ENCODE data around the gene INTS4.
"Not testable (repeated sequence)": the region's sequence is repeated elsewhere in the genome, so short reads cannot be mapped to it uniquely, and the experiment has no call there.

The INTS4 gene

GRCh38 chr11:77959434-77959833, 35.0 kb downstream of the INTS4 start:
- Histone ChIP-seq H3K9ac (ENCODE audit: low read depth, low read length, poor library complexity, severe bottlenecking) (no peak overlapping the region), H4K20me1 (ENCODE audit: insufficient read depth, low read length, poor library complexity, severe bottlenecking) (no peaks in the 10 kb centered on the region), H3K4me3 (ENCODE audit: low read length, poor library complexity, severe bottlenecking) (no peak overlapping the region), H3K36me3 (ENCODE audit: insufficient read depth, low read length) (peaks cover 20% of the 10 kb centered on the region; the same call in 1 of the 2 replicates), H3K9me3 (ENCODE audit: insufficient read depth, low read depth, low read length) (no peaks in the 10 kb centered on the region), H3K4me1 (ENCODE audit: insufficient read depth, low read length, poor library complexity, severe bottlenecking) (no peaks in the 10 kb centered on the region), H3K79me2 (ENCODE audit: insufficient read depth, low read length) (no peaks in the 10 kb centered on the region), H3K9me2 (replicated peaks; ENCODE audit: low read depth, low read length) (no peaks in the 10 kb centered on the region), H3K27me3 (ENCODE audit: insufficient read depth, low read length, poor library complexity, severe bottlenecking) (no peaks in the 10 kb centered on the region), H2AFZ (ENCODE audit: low read length) (no peak overlapping the region), H3K4me2 (ENCODE audit: low read depth, low read length, poor library complexity, severe bottlenecking) (no peak overlapping the region), H3F3A (ENCODE audit: low read depth) (no peaks in the 10 kb centered on the region)
- no peak for TF ChIP-seq EZH2phosphoT487 (IDR thresholded peaks at IDR 0.05; ENCODE audit: borderline replicate concordance)
- TF ChIP-seq, protein P1, sequence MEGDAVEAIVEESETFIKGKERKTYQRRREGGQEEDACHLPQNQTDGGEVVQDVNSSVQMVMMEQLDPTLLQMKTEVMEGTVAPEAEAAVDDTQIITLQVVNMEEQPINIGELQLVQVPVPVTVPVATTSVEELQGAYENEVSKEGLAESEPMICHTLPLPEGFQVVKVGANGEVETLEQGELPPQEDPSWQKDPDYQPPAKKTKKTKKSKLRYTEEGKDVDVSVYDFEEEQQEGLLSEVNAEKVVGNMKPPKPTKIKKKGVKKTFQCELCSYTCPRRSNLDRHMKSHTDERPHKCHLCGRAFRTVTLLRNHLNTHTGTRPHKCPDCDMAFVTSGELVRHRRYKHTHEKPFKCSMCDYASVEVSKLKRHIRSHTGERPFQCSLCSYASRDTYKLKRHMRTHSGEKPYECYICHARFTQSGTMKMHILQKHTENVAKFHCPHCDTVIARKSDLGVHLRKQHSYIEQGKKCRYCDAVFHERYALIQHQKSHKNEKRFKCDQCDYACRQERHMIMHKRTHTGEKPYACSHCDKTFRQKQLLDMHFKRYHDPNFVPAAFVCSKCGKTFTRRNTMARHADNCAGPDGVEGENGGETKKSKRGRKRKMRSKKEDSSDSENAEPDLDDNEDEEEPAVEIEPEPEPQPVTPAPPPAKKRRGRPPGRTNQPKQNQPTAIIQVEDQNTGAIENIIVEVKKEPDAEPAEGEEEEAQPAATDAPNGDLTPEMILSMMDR (conservative IDR thresholded peaks at IDR 0.05; ENCODE audit: low read length): no peak

DNA sequence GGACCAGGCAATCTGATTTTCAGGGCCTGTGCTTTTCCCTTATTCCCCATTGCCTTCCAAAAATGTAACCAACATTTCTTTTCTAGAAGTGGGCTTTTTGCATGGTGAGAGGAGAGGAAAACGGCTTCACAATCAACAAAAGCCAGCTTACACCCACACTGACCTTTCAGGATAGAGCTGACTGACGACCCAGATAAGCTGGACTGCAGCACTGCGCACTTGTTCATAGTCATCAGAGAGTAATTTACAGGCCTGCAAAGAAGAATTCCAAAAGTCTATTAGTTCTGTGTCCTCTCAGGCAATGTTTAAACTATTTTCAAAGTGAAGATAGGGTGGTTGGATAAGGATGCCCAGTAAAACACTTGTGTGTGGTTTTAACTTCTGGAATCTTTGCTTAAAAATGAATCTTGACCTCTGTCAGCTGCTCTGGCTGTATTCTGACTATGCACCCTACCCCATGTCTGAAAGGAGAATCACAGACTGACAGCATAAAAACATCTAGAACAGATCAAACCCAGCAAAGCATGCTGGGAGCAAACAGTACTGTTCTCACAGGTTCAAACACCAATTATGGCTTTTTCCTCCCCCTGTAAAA, 35.8 kb downstream of the INTS4 start:
- H3F3A ChIP-seq (ENCODE audit: low read depth); H3K9me3 ChIP-seq (ENCODE audit: insufficient read depth, low read depth, low read length); H2AFZ ChIP-seq (ENCODE audit: low read length); H3K4me3 ChIP-seq (ENCODE audit: low read length, poor library complexity, severe bottlenecking); H4K20me1 ChIP-seq (ENCODE audit: insufficient read depth, low read length, poor library complexity, severe bottlenecking); H3K79me2 ChIP-seq (ENCODE audit: insufficient read depth, low read length); H3K9ac ChIP-seq (ENCODE audit: low read depth, low read length, poor library complexity, severe bottlenecking); H3K4me1 ChIP-seq (ENCODE audit: insufficient read depth, low read length, poor library complexity, severe bottlenecking); H3K4me2 ChIP-seq (ENCODE audit: low read depth, low read length, poor library complexity, severe bottlenecking); H3K9me2 ChIP-seq (replicated peaks; ENCODE audit: low read depth, low read length); H3K27me3 ChIP-seq (ENCODE audit: insufficient read depth, low read length, poor library complexity, severe bottlenecking): not testable (repeated sequence)
- H3K36me3 ChIP-seq (ENCODE audit: insufficient read depth, low read length): peaks cover 20% of the 10 kb centered on the region; the same call in 1 of the 2 replicates

GRCh38 chr11:77943296-77943695, 51.2 kb downstream of the INTS4 start:
- H3K4me1 ChIP-seq (ENCODE audit: insufficient read depth, low read length, poor library complexity, severe bottlenecking); H3K9me2 ChIP-seq (replicated peaks; ENCODE audit: low read depth, low read length); H4K20me1 ChIP-seq (ENCODE audit: insufficient read depth, low read length, poor library complexity, severe bottlenecking); H3K27me3 ChIP-seq (ENCODE audit: insufficient read depth, low read length, poor library complexity, severe bottlenecking); H3K36me3 ChIP-seq (ENCODE audit: insufficient read depth, low read length); H3K9me3 ChIP-seq (ENCODE audit: insufficient read depth, low read depth, low read length); H2AFZ ChIP-seq (ENCODE audit: low read length); H3K4me2 ChIP-seq (ENCODE audit: low read depth, low read length, poor library complexity, severe bottlenecking); H3K79me2 ChIP-seq (ENCODE audit: insufficient read depth, low read length); H3K4me3 ChIP-seq (ENCODE audit: low read length, poor library complexity, severe bottlenecking); H3F3A ChIP-seq (ENCODE audit: low read depth); H3K9ac ChIP-seq (ENCODE audit: low read depth, low read length, poor library complexity, severe bottlenecking): not testable (repeated sequence)

GRCh38 chr11:77942465-77942864, 52.0 kb downstream of the INTS4 start:
- not testable (repeated sequence) for H3K9ac ChIP-seq (ENCODE audit: low read depth, low read length, poor library complexity, severe bottlenecking)

GRCh38 chr11:77933596-77933995, 60.9 kb downstream of the INTS4 start:
- H3K9me3 ChIP-seq (ENCODE audit: insufficient read depth, low read depth, low read length); H3K9ac ChIP-seq (ENCODE audit: low read depth, low read length, poor library complexity, severe bottlenecking); H4K20me1 ChIP-seq (ENCODE audit: insufficient read depth, low read length, poor library complexity, severe bottlenecking); H3K4me3 ChIP-seq (ENCODE audit: low read length, poor library complexity, severe bottlenecking); H3K4me2 ChIP-seq (ENCODE audit: low read depth, low read length, poor library complexity, severe bottlenecking); H3F3A ChIP-seq (ENCODE audit: low read depth); H2AFZ ChIP-seq (ENCODE audit: low read length); H3K27me3 ChIP-seq (ENCODE audit: insufficient read depth, low read length, poor library complexity, severe bottlenecking); H3K9me2 ChIP-seq (replicated peaks; ENCODE audit: low read depth, low read length); H3K36me3 ChIP-seq (ENCODE audit: insufficient read depth, low read length); H3K79me2 ChIP-seq (ENCODE audit: insufficient read depth, low read length): not testable (repeated sequence)
- peaks cover 15% of the 10 kb centered on the region for H3K4me1 ChIP-seq (ENCODE audit: insufficient read depth, low read length, poor library complexity, severe bottlenecking)

More at GRCh38 chr11:77942465-77942864, 52.0 kb downstream of the INTS4 start:
- not testable (repeated sequence) for H3K79me2 ChIP-seq (ENCODE audit: insufficient read depth, low read length); H3K4me1 ChIP-seq (ENCODE audit: insufficient read depth, low read length, poor library complexity, severe bottlenecking); H3K4me2 ChIP-seq (ENCODE audit: low read depth, low read length, poor library complexity, severe bottlenecking); H3K4me3 ChIP-seq (ENCODE audit: low read length, poor library complexity, severe bottlenecking); H2AFZ ChIP-seq (ENCODE audit: low read length); H3K9me3 ChIP-seq (ENCODE audit: insufficient read depth, low read depth, low read length); H3K36me3 ChIP-seq (ENCODE audit: insufficient read depth, low read length); H4K20me1 ChIP-seq (ENCODE audit: insufficient read depth, low read length, poor library complexity, severe bottlenecking); H3K9me2 ChIP-seq (replicated peaks; ENCODE audit: low read depth, low read length); H3F3A ChIP-seq (ENCODE audit: low read depth); H3K27me3 ChIP-seq (ENCODE audit: insufficient read depth, low read length, poor library complexity, severe bottlenecking)

GRCh38 chr11:77930334-77931208, 63.9 kb downstream of the INTS4 start:
- not testable (repeated sequence) for H3K27me3 ChIP-seq (ENCODE audit: insufficient read depth, low read length, poor library complexity, severe bottlenecking)
- H3K4me1 ChIP-seq (ENCODE audit: insufficient read depth, low read length, poor library complexity, severe bottlenecking): peaks cover 15% of the 10 kb centered on the region
- H3K4me2 ChIP-seq (ENCODE audit: low read depth, low read length, poor library complexity, severe bottlenecking): peak overlapping the region; percentile 42

More at GRCh38 chr11:77930334-77931208, 63.9 kb downstream of the INTS4 start:
- H3K9me3 ChIP-seq (ENCODE audit: insufficient read depth, low read depth, low read length); H3K9me2 ChIP-seq (replicated peaks; ENCODE audit: low read depth, low read length); H2AFZ ChIP-seq (ENCODE audit: low read length); H4K20me1 ChIP-seq (ENCODE audit: insufficient read depth, low read length, poor library complexity, severe bottlenecking); H3F3A ChIP-seq (ENCODE audit: low read depth); H3K4me3 ChIP-seq (ENCODE audit: low read length, poor library complexity, severe bottlenecking); H3K9ac ChIP-seq (ENCODE audit: low read depth, low read length, poor library complexity, severe bottlenecking); H3K79me2 ChIP-seq (ENCODE audit: insufficient read depth, low read length): not testable (repeated sequence)
- H3K36me3 ChIP-seq (ENCODE audit: insufficient read depth, low read length): peaks cover 17% of the 10 kb centered on the region; the same call in 1 of the 2 replicates

Data from Loucy (cell line).